ENCODE data around the gene MYO18B. TPM values are rescaled to one million over a fixed set of nuclear protein-coding genes. Genes with fewer than 3 reads are reported as not detected.

Gene MYO18B
- total RNA-seq, 1 donor: under 0.01 TPM

DNA sequence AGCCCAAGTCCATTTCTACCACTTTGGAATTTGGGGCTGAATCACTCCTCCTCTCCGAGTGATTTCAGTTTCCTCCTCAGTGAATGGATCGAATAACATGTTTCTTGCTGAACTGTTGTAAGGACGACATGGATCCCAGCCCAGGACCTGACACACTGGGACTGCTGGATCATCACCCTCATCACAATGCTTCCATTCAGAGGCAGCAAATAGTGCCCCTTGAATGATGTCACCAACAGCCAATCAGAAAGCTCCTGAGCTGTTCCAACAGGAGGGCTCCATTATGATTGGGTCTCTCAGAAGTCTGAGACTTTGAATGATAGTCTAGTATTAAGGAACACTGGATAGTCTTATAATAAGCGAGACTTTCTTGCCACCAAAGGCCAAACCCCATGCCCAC lies 158.9 kb downstream of the MYO18B start:
- DNase-seq (ENCODE audit: low read depth): no peak
- TF ChIP-seq, protein P1, sequence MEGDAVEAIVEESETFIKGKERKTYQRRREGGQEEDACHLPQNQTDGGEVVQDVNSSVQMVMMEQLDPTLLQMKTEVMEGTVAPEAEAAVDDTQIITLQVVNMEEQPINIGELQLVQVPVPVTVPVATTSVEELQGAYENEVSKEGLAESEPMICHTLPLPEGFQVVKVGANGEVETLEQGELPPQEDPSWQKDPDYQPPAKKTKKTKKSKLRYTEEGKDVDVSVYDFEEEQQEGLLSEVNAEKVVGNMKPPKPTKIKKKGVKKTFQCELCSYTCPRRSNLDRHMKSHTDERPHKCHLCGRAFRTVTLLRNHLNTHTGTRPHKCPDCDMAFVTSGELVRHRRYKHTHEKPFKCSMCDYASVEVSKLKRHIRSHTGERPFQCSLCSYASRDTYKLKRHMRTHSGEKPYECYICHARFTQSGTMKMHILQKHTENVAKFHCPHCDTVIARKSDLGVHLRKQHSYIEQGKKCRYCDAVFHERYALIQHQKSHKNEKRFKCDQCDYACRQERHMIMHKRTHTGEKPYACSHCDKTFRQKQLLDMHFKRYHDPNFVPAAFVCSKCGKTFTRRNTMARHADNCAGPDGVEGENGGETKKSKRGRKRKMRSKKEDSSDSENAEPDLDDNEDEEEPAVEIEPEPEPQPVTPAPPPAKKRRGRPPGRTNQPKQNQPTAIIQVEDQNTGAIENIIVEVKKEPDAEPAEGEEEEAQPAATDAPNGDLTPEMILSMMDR (IDR thresholded peaks at IDR 0.05; ENCODE audit: insufficient read depth, low read depth, low read length): no peak
- H3K4me3 ChIP-seq (ENCODE audit: low read depth, low read length): no peak overlapping the region

DNA sequence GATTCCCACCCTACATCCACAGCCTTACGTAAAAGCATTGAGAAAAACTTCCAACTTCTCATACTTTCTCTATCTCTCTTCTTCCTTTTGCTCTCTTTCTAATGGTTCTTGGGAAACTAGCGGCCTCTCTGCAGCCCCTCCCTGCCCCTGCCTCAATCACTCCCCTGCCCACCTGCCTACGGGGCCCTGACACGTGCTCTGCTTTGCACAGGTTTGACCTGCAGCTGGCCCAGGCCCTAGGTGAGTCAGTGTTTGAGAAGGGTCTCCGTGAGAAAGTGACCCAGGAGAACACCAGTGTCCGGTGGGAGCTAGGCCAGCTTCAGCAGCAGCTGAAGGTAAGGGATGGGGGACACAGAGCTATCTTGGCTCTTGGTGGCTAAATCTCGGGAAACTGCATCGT lies 160.4 kb downstream of the MYO18B start:
- no peak overlapping the region for H3K4me3 ChIP-seq (ENCODE audit: low read depth, low read length)
- no peak for DNase-seq (ENCODE audit: low read depth)
- TF ChIP-seq, protein P1 (IDR thresholded peaks at IDR 0.05; ENCODE audit: insufficient read depth, low read depth, low read length): no peak

DNA sequence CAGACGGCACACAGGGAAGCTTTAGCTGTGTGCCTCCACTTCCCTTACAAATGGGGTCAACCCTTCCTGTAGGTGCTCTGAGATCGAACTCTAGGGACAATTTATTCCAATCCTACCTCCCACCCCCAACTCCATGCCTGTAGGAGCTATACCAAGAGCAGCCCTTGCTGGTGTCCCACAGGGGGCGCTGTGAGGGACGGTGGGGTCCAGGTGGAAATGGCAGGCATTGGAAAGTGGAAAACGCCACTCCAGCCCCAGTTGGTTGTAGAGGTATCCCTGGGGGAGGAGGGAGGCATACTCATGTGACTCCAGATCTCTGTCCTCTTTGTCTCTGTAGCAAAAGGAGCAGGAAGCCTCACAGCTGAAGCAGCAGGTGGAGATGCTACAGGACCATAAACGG lies 161.3 kb downstream of the MYO18B start:
- no peak for DNase-seq (ENCODE audit: low read depth)
- TF ChIP-seq, protein P1 (IDR thresholded peaks at IDR 0.05; ENCODE audit: insufficient read depth, low read depth, low read length): no peak
- no peak overlapping the region for H3K4me3 ChIP-seq (ENCODE audit: low read depth, low read length)

DNA sequence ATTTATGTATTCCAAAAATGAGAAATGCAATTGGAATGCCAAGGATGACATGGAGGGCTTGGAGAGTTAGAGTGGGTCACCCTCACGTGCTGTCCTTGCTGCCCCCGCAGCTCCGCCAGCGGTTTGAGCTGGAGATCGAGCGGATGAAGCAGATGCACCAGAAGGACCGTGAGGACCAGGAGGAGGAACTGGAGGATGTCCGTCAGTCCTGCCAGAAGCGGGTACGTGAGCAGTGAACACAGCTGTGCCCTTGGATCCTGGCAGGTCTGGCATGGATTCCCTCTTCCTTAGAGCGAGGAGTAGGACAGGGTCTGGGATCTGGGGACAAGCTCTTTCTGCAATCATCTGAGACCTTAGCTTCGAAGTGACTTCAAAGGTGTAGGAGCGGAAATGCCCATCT lies 166.2 kb downstream of the MYO18B start:
- TF ChIP-seq, protein P1 (IDR thresholded peaks at IDR 0.05; ENCODE audit: insufficient read depth, low read depth, low read length): no peak
- no peak for DNase-seq (ENCODE audit: low read depth)
- no peak overlapping the region for H3K4me3 ChIP-seq (ENCODE audit: low read depth, low read length)

DNA sequence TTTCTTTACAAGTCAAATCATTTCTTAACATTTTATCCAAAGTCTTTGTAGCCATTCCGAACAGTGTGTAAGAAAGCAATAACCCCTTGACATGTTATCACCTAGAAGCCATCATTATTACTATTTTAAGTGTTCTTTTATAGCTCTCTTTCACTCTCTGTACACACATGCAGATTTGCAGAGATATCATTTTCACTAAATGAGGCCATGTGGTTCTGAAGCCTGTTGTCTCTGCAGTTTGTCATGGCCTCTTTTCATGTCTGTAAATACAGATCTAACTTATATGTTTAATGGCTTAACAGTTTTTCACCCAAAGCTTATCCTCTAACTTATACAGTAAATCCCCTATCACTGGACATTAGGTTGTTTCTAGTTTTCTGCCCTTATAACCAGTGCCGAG lies 166.8 kb downstream of the MYO18B start:
- no peak for DNase-seq (ENCODE audit: low read depth)
- TF ChIP-seq, protein P1 (IDR thresholded peaks at IDR 0.05; ENCODE audit: insufficient read depth, low read depth, low read length): no peak
- no peak overlapping the region for H3K4me3 ChIP-seq (ENCODE audit: low read depth, low read length)

DNA sequence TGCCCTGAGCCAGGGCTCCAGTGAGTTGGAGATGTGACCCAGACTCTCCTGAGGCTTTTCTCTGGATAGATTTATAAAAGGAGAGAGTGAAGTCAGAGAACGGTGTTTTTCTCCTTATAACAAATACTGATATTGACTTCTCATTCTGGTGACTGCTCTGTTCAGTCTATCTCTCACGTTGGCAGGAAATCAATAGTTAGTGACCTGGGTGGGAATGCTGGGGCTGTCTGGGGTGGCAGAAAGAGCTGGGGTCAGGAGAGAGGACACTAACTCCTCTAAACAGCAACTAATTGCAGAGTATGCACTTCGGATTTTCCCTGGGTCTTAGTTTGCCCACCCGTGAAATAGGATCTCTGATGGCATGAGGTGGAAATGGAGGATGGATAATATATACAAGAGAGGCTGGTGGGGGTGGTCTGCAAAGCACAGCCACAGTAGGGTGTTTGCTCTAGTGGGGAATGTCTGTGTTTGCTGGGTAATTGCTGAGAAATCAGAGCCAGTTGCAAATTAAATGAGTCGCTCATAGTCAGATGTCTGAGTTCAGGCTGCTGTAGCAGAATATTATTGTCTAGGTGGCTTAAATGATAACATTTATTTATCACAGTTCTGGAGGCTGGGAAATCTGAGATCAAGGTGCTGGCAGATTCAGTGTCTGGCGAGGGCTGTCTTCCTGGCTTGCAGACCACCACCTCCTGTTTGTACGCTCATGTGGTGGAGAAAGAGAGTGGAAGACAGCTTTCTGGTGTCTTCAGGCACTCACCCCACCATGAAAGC lies 167.8 kb downstream of the MYO18B start:
- TF ChIP-seq, protein P1 (IDR thresholded peaks at IDR 0.05; ENCODE audit: insufficient read depth, low read depth, low read length): no peak
- no peak for DNase-seq (ENCODE audit: low read depth)
- H3K4me3 ChIP-seq (ENCODE audit: low read depth, low read length): no peak overlapping the region
